Measurements from ENCODE around the gene UBE2J2.

The UBE2J2 gene

DNA sequence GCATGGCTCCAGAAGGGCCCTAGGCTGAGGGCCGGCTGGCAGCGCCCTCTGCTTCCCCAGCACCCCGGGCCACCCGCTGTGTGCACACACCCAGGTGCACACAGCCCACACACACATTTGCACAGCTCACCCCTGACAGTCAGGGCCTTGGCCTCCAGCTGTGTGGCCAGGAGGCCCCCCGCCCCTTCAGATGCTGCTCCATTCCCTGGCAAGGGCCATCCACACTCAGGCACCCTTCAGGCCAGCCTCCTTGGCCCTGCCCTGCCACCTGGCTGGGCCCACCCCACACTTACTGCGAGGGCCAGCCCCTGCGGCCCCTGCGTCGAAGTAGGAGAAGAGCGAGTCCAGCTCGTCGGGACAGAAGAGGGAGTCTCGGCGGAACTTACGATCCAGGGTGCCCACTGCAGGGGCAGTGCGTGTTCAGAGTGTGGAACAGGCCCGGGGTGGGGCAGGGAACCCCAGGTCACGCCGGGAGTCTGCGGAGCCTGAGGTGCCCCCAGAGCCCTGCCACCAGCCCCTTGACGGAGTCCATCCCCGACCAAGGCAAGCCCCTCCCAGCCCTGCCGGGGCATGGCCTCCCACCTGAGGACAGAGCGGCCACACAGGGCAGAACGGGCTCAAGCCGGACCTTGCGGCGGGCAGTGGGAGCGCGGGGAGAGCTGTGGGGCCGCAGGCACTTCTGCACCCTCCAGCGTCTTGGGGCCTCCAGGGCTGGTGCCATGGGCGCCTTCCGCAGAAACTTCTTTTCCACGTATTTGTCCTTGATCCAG is 21.7 kb upstream of the UBE2J2 start:
- DNase-seq: no peak

DNA sequence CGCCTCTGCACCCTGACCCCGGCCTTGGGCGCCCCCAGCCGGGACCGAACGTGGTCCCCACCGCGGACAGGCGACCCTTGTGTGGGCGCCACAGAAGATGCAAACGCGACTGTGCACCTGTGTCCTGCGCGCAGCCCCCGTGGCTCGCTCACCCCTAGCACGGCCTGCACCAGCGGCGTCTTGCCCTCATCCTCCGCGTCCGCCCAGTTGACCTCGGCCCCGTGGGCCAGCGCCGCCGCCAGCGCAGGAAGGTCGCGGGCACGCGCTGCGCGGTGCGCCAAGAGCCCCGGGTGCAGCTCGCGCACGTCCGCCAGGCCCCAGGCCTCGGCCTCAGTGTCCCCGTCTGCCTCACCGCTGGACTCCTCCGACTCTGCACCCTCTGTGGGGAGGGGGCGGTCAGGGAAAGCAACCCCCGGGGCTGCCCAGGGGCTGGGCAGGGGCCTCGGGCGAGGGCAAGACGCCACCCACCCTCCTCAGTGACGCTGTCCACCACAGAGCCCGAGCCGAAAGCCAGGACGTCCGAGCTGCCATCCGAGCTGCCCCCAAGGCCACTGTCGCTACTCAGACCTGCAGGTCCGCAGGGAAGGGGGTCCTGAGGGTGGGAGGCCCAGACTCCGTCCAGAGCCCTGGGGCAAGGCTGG is 20.7 kb upstream of the UBE2J2 start:
- no peak for DNase-seq

DNA sequence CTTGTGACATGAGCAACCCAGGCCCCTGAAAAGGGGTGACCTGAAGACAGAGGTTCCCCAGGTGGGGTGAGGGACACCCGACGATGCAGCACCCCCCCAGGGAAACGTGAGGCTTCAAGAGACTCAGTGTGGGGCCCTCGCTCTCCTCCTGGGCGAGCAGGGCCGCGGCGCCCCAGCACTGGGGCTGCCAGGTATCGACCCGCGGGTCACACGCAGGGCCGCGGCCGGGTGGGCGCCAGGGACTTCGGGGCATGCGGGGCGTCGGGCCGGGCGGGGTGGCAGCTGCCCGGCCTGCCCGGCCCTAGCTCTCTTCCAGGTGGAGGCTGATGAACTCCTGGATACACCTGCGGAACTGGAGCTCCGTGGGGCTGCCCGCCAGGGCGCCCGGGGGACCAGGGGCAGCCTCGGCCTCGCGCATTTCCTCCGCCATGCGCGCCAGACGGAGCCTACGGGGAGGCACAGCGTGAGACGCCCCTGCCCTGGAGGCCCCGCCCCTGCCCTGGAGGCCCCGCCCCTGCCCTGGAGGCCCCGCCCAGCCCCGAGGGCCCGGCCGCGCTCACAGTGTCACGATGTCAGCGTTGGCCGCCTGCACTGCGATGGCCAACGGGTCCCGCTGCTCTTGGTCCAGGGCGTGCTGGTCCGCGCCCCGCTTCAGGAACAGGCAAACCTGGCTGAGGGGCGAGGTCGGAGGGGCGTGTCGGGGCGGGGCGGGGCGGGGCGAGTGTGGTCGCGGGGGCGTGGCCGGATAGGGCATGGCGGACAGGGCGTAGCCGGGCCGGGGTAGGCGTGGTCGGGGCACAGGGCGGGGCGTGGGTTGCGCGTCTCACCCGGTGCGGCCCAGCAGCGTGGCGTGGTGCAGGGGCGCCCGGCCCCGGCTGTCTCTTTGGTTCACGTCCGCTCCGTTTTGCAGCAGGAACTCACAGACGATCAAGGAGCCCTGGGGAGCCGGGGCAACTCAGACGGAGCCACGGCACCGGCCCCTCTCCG is 19.9 kb upstream of the UBE2J2 start:
- DNase-seq: no peak

DNA sequence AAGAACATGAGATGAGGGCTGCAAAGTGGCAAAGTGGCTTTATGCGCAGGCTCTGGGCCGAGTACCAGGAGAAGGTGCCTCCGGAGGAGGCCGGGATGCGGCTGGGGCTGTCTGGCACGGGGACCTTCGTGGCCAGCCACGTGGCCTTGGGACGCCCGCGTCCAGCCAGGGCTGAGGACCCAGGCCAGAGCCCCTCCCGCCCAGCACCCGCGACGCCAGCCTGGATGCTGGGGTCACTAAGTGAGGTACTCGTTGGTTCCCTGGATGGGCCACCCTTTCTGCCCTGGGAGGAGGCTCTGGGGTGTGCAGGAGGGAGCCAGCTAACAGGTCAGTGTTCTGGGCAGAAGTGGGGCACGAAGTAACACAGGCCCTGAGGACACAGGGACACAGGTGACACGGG is 19.2 kb upstream of the UBE2J2 start:
- DNase-seq: no peak

DNA sequence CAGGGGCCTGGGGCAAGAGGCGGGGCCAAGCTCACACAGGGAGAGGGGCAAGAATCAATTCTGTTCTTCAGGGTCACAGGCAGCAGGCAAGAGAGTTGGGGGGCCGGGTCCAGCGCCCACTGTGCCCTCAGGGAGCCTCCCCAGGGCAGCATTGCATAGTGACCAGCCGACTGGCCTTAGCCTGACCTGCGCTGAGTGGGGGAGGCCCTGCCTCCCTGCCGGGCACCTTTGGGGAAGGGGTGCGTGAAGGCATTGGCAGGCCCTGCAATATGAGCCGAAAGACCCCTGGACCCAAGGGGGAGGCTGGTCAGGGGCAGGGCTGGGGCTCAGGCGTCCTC is 18.8 kb upstream of the UBE2J2 start:
- DNase-seq: no peak

DNA sequence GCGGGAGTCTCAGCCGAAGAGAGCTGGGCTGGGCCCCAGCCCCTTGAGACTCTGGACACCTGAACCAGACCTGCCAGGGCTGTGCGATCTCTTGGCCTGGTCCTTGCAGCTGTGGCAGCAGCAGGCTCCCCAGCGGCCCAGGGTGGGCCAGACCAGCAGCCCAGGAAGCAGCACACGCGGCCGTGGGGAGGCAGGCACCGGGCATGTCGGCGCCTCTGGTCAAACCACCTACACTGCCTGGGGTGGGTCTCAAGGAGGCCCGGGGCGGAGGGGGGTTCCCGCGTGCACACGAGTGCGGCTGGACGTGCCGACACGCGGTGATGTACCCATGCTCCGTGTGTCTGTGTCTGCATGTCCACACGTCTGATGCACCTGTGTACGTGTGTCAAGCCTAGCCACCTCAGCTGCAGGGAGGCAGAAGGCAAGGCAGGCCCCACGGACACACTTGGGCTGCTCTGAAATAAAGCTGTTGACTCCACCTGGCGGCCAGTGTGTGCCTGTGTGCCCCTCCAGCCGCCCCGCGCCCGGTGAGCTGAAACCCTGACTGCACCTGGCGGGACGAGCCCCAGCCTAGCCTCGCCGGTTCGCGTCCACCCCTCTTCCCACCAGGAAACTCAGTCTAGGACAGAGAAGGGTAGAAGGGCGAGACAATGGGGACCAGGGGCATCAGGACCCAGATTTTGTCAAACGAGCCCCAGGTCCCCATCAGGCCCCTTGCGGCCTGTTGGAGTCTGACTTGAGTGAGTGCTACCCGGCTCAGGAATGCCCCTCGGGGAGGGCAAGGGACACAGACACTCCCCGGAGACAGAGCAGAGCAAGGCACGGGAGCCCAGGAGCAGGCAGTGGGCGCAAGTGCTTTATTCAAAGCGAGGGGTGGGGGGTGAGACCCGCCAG is 18.1 kb upstream of the UBE2J2 start:
- DNase-seq: peak; percentile 61

DNA sequence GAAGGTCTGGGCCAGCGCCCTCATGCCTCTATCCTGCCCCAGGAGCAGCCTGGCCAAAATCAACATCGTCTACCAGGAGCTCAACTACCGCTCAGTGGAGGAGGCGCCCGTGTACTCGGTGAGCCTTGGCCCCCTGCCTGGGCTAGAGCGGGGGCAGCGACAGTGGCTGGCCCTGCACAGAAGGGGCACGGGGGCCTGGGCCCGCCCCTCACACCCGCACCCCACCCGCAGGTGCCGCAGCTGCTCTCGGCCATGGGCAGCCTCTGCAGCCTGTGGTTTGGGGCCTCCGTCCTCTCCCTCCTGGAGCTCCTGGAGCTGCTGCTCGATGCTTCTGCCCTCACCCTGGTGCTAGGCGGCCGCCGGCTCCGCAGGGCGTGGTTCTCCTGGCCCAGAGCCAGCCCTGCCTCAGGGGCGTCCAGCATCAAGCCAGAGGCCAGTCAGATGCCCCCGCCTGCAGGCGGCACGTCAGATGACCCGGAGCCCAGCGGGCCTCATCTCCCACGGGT is 17.4 kb upstream of the UBE2J2 start:
- DNase-seq: no peak

DNA sequence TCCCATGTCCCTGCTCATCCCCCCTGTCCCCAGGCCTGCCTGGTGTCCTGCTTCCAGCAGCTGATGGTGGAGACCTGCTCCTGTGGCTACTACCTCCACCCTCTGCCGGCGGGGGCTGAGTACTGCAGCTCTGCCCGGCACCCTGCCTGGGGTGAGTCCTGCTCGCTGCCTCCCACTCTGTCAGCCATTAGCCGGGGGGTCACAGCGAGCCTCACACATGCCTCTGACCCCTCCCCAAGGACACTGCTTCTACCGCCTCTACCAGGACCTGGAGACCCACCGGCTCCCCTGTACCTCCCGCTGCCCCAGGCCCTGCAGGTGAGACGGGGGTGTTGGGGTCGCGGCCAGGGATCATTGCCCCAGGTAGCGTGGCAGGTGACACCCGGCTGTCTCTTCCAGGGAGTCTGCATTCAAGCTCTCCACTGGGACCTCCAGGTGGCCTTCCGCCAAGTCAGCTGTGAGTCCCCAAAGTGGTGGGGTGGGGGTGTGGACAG is 16.6 kb upstream of the UBE2J2 start:
- peak; percentile 46 for DNase-seq

DNA sequence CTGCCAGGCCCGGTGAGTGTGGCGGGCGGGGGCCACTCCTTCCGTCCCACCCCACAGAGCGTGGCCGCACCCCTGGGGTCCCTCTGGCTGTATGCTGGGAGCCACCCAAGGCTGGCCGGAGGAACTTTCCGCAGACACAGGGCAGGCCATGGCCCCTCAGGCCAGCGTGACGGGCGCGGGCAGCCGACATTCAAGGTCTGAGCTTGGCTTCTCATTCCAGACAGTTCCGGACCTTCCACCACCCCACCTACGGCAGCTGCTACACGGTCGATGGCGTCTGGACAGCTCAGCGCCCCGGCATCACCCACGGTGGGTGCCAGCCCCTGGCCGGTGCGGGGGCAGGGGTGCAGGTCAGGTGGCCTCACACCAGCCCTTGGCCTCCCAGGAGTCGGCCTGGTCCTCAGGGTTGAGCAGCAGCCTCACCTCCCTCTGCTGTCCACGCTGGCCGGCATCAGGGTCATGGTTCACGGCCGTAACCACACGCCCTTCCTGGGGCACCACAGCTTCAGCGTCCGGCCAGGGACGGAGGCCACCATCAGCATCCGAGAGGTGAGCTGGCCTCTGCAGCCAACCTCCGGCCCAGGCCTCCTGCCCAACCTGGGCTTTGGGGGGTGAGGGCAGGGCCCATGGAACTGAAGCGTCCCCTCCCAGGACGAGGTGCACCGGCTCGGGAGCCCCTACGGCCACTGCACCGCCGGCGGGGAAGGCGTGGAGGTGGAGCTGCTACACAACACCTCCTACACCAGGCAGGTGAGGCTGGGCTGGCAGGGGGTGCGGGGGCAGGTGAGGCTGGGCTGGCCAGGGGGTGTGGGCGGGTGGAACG is 13.8 kb upstream of the UBE2J2 start:
- DNase-seq: no peak

DNA sequence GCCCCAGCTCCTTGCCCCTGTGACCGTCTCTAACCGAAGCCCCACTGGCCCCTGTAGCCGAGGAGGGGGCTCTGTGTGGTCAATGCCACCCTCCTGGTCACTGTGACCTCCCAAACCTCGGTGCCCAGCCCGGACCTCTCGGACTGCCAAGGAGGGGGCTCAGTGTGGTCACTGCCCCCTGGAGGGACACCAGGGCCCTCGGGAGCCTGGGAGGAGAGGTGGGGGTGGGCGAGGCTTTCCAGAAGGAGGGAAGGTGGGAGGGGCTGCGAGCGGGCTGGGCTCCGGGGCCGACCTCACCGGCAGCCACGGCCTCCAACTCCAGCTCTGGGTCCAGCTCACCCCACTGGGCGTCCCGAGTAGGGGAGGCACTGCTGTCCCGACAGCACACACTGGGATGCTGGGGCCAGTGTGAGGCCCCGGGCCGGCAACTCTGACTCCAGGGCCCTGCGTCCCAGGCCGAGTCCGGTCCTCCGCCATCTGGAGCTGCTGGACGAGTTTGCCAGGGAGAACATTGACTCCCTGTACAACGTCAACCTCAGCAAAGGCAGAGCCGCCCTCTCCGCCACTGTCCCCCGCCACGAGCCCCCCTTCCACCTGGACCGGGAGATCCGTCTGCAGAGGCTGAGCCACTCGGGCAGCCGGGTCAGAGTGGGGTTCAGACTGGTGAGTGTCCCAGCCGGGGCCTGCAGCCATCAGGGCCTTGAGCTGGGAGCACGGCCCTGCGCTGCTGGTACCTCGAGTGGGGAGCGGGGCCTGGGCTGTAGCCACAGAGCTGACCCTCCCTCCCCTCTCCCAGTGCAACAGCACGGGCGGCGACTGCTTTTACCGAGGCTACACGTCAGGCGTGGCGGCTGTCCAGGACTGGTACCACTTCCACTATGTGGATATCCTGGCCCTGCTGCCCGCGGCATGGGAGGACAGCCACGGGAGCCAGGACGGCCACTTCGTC is 12.9 kb upstream of the UBE2J2 start:
- no peak for DNase-seq

DNA sequence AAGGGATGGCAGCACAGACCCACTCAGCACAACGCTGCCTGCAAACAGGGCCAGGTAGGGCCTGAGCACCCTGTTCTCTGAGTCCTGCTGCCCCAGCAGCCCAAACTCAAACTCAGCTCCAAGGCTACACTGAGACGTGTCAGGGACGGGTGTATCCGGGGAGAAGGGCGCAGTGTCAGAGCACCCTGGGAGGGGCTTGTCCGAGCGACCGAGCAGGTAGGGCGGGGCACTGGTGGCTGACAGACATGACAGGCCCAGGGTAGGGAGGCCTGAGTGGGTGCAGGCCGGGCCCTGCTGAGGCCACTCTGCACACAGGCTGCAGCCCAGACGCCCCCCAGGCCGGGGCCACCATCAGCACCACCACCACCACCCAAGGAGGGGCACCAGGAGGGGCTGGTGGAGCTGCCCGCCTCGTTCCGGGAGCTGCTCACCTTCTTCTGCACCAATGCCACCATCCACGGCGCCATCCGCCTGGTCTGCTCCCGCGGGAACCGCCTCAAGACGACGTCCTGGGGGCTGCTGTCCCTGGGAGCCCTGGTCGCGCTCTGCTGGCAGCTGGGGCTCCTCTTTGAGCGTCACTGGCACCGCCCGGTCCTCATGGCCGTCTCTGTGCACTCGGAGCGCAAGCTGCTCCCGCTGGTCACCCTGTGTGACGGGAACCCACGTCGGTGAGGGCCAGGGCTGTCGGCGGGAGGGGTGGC is 12.1 kb upstream of the UBE2J2 start:
- no peak for DNase-seq

DNA sequence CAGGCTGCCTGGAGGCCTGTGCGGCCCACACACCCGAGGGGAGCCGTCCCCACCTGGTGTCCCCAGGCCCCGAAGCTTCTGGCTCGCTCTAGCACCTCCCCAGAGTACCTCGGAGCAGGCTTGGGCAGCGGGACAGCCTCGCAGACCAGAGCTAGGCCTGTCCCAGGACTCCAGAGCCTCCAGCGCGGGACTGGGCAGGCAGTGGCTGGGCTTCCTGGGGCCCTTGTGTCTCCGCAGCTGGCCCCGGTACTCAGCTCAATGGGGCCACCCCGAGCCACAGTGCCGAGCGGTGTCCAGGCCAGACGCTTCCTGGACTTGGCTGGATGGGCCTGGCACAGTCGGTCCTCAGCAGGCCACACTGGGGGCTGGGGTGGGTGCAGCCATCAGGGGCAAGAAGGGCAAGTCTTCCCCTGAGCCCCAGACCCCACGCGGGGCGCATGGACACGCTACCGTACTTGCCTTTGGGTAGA is 11.5 kb upstream of the UBE2J2 start:
- DNase-seq: no peak

DNA sequence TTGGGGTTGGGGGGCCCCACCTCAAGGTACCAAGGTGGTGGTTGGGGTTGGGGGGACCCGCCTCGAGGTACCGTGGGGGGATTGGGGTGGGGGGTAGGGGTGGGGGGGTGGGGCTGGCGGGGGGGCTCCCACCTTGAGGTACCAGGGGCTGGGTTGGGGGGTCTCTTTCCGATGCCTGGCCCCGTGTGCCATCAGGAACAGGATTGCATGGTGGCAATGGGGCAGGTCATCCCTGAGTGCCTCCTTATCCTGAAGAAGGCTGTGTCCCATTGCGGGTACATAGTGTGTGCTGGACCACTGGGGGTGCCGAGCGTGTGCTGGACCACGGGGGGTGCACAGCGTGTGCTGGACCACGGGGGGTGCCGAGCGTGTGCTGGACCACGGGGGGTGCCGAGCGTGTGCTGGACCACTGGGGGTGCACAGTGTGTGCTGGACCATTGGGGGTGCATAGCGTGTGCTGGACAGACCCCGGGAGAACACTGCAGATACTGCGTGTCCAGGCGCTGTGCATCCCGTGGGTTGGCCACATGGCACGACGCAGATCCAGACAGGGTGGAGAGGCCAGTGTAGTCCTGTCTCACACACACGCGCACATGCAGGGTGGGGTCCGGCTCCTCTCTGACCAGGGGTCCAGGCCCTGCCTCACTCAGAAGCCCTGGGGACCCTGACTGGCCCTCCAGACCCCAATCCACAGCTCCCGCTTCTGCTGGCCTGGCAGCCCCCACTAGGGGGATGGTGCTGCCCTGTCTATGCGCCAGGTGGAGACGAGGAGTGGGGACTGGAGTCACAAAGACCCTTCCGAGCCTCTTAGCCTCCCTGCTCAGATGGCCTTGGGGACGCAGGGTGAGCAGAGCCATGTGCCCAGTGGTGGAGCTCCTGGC is 10.8 kb upstream of the UBE2J2 start:
- DNase-seq: no peak

DNA sequence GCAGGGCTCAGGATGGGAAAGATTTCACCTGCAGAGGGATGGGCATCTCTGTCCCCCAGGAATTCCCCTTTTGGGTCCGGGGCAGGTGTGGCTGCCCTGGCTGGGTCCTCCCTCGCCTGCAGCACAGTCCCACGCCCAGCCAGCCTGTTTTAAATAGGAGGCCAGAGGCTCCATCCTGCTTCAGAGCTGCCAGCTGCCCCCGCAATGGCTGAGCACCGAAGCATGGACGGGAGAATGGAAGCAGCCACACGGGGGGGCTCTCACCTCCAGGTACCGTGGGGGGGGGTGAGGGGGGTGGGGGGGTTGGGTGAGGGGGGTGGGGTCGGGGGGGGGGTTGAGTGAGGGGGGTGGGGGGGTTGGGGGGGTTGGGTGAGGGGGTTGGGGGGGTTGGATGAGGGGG is 10.2 kb upstream of the UBE2J2 start:
- DNase-seq: no peak

DNA sequence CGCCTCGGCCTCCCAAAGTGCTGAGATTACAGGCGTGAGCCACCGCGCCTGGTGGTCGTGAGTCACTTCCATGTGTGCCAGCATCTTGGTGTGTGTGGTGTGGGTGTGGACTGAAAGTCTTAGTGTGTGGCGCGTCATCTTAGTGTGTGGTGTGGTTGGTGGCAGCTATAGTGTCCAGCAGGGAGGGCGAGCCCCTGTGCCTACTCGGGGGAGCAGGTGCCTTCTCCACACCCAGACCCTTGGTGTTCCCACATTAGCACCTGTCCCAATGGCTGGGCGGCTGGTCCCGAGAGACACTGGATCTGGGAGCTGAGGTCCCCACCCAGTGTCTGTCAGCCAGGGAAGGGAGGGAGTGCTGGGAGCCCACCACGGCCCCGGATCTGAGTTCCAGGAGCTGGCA is 9.3 kb upstream of the UBE2J2 start:
- DNase-seq: no peak

DNA sequence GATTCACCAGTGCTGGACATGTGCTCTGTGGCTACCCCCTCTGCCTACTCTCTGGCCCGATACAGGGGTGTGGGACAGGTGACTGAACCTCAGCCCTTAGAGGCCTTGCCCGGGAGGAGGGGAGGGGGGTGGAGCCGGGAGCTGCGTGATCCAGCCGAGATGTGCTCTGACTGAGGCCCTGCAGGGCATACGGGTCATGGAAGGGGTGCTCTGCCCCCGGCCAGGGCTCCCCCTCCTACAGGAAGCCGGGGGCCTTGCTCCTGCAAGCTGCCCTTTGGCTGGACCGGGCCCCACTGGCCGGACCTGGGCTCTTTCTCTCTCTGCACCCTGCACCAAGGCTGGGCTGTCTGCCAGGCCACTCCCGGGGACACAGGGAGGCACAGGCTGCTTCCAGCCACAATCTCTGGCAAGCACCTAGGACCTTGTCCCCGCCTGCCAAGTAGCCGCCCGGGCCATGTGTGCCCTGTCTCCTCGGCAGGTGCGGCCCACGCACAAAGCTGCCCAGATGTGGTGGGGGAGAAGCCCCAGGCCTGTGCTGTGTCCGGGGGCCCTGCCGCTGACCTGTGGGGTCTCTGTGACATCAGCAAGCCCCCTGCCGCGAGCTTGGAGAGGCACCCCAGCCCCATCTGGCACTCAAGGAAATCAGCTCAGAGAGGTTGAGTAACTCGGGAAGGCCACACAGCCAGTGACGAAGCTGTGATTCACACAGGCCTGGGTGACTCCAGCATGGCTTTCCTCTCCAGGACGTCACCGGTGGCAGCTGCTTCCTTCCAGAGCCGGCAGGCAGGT is 8.1 kb upstream of the UBE2J2 start:
- DNase-seq: no peak

DNA sequence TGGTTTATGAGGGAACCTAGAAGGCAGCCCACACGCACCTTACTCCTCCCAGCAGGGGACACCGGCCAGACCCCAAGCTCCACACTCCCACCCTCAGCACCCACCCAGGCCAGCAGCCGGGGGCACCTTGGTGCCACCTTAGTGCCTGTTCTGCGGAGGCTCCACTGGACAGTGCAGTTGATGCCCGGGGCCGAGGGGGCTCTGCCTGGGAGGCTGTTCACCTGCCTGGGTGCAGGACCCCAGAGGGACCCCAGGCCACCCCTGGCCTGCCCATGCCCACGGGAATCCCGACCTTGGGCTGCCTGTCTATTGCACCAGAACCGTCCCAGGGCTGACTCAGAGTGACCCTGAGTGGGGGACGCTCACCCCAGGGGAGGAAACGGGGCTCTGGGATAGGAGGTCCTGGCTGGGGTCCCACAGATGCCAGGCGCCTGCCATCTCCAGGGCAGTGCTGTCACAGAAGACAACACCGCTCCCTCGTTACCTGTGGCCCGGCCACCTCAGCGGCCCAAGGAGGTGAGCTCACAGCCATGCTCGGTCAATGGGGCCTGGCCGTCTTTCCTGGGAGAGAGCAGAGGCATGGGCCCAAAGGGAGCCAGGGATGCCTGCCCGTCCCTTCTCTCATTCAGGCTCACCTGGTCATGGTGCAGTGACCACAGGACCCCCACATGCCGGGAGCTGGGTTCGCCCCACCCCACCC is 7.3 kb upstream of the UBE2J2 start:
- DNase-seq: no peak

Measured in fibroblast of upper back skin (primary cell).